Measurements from ENCODE around the gene WDR70.

The WDR70 gene

DNA sequence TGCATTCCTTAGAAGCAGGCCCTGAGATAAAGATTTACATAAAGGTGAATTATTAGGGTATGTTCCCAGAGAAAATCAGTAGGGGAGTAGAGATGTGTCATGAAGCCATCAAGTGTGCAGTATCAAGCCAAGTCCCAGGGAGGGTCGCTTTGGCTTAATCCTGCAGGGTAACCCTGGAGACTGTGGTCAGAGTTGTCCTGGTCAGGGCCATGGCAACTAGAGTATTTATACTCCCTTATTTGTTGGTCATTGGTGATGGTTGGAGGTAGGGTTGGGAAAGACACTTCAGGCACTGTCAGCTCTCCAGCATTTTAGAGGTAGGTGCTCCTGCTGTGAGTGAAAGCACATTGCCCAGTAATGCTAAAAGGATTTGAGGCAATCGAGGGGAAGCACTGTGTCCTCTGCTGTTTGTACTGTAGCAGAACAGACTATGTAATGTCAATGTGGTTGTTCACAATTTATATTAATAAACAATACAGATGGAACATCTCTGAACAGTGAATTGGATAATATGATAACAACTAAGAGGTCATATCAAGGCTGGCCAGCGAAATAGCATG lies 351.9 kb downstream of the WDR70 start:
- no peak for DNase-seq

DNA sequence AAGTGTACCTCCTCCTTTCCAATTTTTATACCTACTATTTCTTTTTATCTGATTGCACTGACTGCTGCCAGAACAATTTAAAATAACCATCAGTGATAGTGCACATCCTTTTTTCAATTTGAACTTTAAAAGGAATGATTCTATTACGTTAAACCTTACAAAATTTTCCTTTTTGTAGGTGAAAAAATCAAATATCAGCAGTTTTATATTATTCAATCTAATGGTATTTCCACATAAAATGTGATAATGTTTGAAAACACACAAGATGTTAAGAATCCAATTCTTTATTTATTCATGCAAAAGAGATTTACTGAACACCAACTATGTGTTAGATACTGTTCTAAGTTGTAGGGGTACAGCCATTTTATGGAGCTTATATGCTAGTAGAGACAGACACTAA lies 355.0 kb downstream of the WDR70 start:
- DNase-seq: no peak

DNA sequence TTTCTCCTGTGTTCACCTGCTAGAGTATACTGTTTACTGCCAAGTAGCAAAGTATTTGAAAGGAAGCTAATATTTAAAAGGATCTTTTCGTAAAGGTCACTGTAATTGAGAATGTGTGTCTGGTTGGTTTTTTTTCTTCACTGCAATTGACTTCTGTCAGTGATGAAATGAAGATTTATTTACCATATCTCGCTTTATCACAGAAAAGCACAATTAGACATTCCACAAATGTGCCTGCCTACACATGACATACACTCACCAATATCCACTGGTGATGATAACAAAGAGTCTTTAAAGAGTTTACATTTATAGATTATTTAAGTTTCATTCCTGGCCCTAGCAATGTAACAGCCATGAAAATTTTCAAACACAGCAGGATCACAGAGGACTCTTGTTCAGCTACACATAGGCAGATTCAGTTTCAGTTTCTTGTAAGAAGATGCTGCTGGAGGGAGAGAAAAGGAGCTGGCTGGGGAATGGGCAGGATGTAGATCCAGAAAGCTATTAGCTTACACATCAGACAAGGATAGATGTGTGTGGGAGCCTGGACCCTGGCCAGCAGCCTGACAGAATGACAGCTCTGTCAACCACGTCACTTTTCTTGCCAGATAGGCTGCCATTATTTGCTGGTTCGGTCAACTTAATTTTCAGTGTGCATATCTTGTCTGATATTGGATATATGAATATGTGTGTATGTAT lies 356.7 kb downstream of the WDR70 start:
- DNase-seq: no peak

DNA sequence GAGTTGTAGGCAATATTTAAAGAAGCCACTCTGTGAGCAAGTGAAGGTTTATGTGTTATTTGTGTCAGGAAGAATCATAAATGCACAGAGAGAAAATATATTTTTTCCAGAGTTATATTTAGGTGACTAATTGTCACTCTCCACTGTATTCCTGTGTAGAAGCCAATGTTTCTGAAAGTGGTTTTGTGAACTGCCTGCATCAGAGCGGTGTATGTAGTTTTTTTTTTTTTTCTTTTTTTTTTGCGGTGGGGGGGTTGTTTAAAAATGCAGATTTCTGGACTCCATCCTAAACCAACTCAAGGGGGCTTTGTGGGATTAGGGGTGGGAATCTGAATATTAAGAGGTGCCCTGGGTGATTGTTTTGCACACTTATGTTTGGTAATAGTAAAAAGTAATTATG lies 357.3 kb downstream of the WDR70 start:
- no peak for DNase-seq

DNA sequence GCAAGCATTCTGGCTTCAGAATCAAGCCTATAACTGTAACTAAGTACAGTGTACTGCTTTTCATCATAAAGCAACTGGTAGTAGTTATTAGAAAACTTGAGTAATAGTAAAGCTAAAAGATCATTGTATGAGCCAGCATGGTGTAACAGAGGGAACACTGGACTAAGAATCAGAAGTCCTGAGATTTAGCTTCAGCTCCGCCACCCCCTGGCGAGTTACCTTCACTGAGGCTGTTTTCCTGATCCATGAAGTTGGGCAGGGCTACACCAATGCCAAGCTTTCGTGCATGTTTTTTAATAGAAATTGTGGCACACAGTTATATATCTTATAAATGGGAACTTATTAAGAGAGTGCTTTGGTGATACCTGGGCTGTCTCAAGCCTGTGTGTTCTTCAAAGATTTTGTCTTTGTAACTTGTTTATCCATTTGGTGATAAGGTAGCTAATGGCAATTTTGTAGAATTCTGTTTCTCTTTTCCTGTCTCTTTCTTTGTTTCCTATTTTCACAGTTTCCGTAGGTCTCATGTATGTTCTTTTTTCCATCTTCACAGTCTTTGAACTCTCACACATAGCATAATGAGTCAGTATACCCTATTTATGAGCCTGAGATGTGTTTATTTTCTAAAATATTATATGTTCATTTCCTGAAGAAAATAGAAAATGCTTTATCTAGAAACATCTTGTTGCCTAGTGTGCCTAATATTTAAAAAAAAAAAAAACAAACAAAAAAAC lies 358.4 kb downstream of the WDR70 start:
- no peak for DNase-seq

DNA sequence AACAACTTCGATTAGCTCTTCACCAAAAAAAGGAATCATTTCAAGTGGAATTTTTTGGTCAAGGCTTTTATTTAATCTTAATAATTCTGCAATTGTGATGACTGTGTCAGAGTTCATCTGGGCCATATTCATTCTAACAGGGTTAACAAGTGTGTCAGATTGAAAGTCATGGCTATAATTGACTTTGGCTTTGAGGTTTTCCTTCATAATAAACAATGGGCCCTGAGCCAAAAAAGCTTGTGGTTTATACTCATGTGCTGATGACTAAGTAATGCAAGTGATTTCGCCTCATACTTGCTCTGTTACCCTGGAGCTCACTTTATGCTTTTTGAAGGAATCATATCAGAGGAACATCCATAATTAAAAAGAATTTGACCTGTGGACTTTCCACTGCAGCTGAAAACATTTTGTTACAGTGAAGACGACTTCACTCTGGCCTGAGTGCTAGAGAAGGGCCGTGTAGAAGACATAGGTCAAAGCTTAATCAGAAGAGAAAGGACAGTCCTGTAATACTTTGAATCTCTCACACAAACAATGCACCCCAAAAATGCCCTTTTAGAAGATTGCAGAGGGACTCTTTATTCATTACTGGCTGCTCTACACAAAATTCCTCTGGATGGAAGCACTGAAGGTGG lies 359.1 kb downstream of the WDR70 start:
- no peak for DNase-seq

DNA sequence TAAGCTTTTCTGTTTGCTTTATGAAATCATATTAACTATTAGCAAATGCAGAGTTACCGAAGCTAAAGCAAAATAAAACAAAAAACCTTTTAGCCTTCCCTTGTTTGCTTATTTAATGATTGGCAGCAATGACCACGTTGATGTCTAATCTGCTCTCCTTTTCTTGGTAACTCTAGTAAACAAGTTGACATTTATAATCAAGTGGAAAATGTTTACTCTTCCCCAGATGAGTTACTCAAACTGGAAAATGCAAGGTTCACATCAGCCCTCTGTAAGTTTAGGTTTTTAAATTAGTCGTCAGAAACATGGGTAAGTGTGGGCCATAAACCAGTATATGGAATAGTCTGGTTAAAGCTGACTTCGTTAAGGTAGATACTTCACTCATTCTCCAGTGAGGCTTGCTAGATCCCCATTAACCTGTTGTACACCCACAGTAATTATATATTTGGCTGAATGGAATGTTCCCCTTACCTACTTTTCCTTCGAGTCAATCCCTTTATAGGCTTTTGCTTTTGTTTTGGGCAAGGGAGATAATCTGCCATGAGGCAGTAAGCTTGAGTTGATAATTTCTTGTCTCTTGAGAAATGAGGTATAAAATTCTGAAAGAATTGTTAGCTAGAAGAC lies 359.9 kb downstream of the WDR70 start:
- no peak for DNase-seq

DNA sequence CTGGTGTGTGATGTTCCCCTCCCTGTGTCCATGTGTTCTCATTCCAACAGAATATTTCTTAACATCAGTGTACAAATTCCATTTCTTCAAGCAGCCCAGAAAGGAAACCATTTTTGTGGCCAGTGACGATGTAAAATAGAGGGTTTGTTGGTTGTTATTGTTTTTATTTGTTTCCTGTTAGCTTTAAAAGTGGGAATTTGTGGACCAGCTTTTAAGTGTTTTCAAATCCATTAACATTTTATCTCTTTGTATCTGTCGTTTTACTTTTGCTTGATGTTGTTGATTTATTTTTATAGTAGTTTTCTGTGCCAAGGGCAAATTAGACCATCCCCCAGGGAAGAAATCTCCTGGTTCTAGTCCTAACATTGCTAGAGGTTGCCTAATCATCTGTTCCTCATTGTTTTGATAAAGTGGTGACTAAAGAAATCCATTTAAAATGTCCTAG lies 360.7 kb downstream of the WDR70 start:
- DNase-seq: no peak

DNA sequence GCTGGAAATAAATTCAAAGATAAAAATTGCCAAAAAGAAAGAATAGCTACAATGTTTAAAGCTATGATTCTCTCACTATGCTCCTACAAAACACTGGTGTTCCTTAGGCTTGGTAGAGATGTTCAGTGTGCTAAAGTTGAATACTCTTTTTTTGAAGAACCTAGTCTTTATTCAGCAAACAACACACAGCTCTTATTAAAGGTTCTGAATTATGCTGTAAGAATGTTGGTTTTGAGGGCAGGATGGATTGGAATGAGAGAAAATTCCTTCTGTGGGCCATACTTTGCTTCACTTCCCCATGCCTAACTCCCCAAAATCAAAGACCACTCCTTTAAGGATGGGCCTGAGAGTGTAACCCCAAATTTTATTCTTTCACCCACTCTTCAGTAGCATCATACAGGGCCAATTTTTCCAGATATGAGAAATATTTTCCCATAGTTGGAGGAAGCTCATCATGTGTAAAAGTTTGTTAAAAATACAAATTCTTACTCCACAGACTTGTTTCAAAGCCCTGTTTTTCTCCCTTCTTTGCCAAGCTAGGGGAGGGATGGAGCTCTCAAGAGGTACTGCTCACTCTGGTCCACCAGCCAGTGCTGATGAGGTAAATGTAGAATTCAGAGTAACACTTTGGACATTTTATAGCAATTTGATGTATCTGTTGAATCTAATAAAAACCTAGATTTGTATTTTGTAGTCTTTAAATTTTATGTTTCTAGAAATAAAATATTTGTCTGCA lies 361.4 kb downstream of the WDR70 start:
- DNase-seq: no peak

DNA sequence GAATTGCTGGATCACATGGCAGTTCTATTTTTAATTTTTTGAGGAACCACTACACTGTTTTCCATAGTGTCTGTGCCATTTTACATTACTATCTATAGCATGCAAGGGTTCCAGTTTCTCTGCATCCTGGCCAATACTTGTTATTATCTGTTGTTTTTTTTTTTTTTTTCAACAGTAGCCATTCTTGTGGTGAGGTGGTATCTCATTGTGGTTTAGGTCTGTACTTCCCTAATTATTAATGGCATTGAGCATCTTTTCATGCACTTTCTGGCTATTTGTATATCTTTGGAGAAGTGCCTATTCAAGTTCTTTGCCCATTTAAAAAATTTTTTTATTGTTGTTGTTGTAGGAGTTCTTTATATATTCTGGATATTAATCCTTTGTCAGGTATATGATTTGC lies 363.0 kb downstream of the WDR70 start:
- DNase-seq: no peak

DNA sequence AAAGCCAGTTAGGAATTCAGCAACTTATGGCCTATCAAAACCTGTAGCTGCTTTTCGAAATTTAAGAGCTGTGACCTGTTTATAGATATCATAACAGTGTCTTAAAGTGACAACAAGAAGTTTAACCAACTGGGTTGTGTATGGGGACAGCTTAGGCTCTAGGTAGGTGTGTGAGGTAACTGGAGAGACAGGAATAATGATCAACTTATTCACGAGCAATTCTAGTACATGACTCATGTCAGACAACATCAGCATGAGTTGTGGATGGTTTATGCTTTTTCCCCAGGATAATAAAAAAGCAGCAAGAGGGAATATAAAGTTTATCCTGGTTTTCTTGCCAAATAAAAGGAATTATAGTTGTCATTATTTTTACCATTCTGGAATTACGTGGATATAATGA lies 372.1 kb downstream of the WDR70 start:
- no peak for DNase-seq

DNA sequence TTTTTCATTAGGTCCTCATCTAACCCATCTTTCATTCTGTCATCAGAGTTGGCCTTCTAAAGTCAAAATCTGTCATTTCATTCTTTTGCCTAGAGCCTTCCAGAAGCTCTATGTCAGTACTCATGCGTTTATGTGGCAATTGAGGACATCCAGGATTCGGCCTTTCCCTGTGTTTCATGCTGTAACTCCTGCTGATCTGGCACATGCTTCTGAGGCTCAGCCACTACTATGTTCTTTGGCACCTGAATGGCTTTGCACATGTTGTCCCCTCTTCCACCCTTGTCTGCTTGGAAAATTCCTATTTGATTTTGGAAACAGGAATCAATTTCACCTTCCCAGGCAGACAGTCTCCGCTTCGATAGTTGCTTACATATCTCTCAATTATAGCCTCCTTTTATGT lies 375.9 kb downstream of the WDR70 start:
- no peak for DNase-seq

DNA sequence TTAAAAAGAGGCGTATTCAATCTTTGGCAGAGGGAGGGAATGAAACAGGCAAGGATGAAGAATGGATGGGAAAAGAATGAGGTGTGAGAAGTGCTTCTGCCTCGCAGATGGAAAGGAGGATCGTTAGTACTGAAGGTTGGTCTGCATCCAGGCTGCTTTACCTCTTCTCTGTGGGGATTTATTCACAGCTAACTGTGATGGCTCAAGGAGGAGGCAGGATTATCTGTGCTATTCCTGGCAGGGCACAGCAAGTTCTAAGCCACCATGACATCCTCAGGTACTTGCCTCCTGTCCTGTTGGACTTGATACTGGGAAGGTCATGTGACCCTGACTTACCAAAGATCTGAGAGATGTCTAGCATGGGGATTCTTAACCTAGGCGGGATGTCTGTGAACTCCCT lies 376.5 kb downstream of the WDR70 start:
- no peak for DNase-seq

DNA sequence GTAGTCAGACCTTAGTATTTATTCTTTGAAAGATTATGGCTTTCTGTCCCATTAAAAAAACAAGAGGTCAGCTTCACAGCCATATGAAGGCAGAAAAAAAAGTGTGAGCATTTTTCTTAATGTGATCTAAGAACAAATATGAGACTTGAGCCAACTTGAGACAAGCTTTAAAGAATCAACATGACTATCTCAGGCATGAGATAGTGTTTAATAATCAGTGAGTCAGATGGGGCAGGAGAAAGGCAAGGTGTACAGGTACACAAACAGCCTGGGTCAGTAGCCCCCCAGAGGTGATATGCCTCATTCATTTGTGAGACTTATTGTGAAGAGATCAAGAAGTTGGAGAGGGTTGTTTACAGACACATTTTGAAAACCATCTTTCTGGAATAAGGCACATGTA lies 377.1 kb downstream of the WDR70 start:
- DNase-seq: no peak

DNA sequence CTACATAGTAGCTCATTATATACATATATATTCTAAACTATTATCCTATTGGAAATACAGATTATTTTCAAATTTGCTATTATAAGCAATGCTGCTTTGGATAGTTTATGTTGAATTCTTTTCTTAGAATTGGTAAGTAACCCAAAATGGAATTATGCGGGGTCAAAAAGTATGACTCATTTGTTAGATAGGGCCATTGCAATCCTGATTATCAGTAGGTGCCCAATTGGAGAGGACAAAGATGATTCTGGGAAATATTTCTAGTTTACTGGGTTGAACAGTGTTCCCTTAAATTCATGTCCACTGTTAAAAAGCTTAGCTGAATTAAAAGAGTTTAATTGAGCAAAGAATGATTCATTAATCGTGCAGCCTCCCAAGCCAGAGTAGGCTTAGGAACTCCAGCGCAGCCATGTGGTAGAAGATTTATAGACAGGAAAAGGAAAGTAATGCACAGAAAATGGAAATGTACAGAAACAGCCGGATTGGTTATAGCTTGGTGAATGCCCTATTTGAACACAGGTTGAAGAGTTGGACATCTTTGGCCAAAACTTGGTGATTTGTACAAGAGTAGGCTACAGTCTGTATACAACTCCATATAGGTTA lies 379.0 kb downstream of the WDR70 start:
- DNase-seq: no peak

DNA sequence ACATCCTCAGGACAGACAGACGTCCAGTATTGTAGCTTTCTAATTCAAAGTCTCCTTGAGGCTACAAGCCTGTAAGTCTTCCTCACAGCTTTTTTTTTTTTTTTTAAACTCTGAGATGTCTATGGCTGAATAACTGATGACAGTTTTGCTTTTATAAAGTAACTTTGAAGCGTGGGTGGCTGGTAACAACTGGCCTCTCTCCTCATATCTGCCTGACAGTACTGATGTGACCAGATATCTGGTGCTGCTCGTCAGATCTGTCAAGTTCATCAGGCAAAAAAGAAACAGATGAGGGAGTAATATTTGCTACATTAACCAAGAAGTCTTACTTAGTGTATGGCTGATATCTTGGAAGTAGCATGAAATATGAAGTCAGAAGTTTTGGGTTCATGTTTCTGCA lies 388.1 kb downstream of the WDR70 start:
- DNase-seq: no peak

DNA sequence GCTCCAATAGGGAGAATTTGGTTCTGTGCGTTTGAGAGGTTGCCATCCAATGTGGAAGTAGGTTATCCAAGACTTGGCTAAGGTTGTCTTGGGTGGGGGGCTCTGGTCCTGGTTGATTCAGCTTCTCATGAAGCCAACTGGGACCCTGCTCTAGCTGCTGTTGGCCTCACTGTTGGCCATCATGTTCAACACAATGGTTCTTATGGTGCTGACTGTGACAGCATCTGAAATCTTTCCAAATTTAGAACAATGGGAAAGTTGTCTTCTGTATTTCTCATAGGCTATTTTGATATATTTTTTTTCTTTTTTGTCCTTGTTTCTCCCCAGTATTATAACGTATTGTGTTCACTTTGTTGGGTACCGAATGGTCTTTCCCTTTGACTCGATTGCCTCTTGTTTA lies 388.8 kb downstream of the WDR70 start:
- no peak for DNase-seq

DNA sequence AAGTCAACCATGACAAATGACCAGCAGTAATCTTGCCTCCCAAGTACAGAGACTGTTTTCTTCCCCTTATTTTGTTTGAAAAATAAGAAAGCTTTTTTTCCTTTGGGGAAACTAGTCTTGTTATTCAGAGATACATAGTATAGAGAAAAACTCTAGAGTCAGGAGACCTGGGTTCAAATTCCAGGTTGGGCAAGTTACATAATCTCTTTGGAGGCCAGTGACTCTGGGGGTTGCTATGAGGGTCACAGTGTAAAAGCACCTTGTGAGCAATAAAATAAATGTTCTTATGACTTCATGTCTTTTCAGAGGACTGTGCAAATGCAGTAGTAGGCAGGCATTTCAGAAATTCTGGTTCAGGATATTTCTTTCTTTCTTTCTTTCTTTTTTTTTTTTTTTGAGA lies 389.3 kb downstream of the WDR70 start:
- no peak for DNase-seq

DNA sequence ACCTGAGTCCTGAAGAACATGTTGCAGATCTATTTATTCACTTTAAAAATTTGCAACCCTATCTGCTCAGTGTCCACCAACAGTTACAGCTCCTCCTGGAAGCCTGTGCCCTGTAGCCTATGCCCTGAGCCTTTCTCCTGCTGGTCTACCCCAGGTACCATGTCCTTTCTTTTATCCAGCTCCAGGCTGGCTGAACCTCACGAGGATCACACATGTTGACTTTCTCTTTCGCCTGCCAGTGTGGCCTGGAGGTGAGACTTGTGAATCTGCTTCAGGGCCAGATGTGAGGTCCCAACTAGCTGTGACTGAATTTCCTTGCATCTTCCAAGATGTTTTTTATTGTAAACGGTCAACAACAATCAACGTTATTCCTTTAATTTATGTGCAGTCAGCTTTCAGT lies 390.0 kb downstream of the WDR70 start:
- DNase-seq: no peak

DNA sequence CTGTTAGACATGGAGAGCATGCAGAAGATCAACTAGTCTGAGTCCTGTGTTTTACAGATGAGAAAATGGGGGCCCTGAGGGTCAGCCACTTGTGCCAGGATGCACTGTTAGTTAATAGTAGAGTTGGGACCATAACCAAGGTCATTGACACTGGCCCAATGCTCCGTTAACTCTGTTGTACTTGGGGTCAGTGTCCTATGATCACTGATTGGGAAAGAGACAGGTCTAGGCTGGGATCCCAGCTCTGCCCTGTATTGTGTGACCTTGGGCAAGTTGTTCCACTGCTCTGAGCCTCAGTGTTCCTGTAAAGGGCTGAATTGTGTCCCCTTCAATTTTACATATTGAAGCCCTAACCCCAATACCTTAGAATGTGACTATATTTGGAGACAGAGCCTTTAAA lies 390.7 kb downstream of the WDR70 start:
- no peak for DNase-seq

DNA sequence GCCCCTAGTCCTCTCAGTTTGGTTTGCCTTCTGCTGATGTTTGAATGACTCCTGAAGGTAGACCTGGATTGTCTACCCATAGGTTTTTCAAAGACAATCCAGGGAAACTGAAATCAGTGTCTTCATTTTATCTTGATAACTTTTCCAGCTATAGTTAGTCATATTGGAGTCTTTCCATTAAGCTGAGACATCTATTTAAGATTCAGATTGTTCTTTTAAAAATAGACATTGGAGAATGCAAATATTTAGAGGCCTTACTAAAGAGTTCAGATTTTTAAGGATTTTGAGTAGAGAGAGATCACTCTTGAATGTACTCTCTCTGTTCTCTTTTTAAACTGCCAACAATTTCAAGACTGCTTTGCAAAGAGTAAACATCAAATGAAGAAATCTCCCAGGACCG lies 391.7 kb downstream of the WDR70 start:
- no peak for DNase-seq

DNA sequence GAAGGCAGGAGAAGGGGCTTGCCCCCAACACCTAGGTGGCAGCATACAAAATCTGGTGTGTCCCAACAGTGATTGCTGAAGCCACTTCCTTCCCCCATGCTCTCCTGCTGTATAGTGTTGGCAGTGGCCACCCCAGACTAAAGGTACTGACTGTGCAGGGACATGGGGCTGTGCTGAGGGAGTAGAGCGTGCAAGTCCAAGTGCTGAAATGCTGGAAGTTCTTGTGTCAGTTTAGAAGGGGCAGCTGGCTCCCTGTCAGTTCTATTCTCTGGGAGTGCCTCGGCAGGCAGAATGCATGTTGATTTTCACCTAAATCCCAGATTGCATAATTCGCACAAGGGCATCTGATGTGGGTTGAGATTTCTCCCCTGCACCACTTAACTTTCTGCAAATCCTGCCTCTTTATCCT lies 392.1 kb downstream of the WDR70 start:
- DNase-seq: no peak

Data from NCI-H1092 (cell line).